NCI-H1105 (cell line): ENCODE measurements around the gene RNF13.
A peak's percentile ranks its signal among the peaks of the same experiment; 100 is the strongest.
"Not testable (repeated sequence)": the region's sequence is repeated elsewhere in the genome, so short reads cannot be mapped to it uniquely, and the experiment has no call there.

Experiments used
- DNase-seq: peaks from one replicate; lab custom pipeline; 2025; lab: John Stamatoyannopoulos, UW

Gene RNF13

DNA sequence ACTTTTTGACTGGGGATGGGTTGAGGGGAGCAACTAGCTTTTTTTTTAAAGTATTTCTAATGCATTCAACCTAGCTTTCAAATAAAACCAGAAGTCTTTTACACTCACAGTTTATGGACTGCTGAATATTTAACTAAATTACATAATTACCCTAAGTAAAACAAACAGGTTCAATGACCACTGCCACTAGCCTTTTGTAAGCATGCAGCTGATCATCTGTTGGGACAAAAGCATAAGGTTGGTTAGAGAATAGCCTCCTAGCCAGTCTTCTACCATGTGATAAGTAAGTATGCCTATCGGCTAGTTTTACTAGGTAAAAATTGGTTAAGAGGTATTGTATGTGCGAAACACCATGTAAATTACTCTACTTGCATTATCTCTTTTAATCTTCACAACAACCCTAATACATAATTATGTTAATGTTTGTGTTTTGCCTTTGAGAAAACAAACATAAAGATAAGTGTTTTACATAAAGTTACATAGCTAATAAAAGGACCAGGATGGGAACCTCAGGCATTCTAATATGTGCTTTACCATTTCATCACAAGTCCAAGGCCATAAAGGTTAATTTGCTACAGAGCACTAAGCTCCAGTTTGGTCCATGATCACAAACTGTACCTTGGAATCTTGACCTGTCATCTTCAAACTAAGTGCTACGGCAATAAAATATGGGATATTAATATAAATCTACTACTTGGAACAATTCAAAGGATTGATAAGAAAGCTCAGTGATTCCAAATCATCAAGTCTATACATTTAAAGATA, 144.5 kb downstream of the RNF13 start:
- no peak for DNase-seq

DNA sequence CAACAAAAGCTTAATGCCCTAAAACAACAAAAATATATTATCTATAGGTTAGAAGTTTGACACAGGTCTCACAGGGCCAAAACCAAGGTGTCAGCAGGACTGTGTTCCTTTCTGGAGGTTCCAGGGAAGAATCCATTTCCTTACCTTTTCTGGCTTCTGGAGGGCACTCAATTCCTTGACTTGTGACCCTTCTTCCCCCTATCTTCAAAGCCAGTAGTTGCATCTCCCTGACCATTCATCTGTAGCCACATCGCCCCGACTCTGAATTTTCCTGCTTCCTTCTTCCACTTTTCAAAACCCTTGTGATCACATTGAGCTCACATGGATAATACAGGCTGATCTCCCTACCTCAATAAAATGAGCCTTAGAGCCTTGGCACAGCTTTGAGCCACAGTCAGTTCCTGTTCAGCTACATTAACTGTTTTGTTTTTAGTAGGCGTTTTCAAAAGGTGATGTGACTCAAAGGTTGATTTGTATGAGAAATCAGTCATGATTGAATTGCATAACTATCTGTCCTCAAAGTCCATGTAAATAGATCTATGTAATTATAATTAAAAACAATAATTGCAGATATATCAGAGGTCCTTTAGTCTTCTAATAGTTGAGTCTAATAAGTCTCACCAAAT, 145.3 kb downstream of the RNF13 start:
- no peak for DNase-seq

DNA sequence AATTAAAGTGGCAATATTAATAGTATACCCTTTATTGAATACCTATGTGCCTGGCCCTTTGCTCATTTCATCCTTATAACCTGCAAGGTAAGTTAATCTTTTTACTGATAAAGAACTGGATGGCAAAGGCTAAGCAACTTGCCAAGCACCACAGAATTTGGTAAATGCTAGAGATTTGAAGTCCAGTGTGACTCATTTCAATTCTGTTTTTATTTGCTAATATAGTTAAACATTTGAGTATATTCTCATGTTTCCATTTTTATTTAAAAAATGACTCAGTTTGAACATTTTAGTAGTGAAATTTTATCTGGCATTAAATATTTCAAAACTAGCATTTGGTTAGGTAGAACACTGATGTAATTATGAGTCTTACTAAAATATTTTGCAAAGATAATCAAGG, 146.4 kb downstream of the RNF13 start:
- no peak for DNase-seq

DNA sequence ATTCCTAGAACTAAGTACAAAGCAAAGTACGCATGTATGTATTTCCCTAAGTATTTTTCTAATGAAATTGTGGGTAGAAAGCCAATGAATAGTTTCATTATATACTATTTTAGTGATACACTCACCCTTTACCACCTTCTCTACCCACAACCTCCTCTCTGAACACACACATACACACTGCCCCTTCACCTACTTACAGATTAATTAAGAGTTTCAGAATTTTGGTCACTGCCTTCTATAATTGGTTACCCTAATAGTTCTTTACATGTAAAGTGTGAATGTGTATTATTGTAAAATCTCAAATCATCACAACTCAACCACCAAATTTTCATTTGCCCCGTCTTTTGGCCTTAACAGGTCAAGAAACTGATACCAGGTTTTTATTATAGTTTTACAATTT, 150.5 kb downstream of the RNF13 start:
- no peak for DNase-seq

DNA sequence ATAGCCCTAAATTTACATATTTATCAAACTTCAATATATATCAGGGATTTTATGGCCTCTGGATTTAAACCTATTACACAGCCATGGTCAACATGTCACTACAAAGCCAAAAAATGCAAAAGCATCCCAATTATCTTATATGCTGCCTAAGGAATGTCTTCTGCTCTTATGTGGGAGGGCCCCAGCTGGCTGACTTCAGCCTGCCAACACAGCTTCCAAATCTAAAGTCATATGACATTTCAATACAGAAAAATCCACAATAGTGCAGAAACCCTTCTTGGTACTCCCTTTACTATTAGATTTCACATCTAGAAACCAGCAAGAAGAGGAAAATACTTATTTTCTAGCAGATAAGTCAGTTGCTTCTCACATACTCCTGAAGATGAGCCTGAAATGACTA, 151.3 kb downstream of the RNF13 start:
- DNase-seq, result no peak

DNA sequence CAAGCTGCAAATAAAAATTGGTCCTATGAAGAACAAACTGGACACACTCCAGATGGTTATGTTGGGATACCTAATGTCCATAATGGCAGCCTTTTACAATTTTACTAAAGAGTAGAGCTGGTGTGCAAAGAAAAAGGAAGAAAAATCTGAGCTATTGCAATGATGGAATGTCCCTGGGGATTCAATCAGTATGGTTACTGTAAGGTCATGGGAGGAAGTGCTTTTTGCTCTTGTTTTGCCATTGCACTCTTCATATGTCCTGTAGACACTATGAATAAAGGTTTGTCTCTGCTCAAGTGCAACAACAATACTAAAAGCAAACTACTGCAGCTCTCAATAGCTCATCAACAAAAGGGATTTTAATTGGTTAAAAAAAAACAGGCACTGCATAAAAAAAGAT, 152.3 kb downstream of the RNF13 start:
- DNase-seq, result no peak

DNA sequence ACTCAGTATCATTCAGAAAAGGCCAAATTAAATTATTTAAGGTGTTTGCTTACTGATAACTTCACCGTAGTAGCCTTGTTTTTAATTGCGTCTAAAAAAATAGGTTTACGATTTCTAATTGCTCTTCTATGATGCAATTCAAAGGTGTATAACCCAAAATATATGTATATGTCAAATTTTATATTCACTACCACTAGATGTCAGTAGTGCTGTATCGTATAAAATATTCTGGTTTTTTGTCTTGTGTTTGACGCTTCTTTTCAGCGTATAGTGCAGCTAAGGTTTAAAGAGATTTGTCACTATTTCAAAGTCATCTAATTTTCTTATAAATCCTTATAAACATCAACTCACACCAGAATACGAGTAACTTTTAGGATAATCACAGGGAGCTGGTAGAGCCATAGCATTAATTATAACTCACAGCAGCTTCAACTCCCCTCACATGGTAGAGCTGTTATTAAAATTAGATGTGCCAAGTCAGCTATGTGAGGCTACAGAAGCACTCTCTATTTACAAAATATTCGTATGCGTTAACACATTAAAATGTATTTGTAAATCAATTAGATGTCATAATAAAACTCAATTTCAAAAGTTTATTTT, 154.2 kb downstream of the RNF13 start:
- peak; percentile 73 for DNase-seq

DNA sequence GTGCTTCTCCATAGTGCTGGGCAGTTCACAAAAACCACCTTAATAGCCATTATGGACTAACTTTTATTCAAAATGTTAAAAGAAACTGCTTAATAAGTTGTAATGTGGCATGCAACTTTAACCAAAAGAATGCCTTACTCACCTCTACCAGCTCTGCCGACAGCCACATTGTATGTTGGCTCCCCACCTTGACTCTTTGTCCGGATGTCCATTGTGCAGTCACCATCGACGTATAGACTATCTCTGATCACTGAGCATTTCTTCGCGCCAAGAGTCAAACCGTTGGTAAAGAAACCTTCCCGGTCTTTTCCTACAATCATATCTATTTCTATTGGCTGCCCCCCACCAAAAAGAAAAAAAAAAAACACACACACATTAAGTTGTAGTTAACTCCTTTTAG, 155.2 kb downstream of the RNF13 start:
- DNase-seq, result peak; percentile 79

DNA sequence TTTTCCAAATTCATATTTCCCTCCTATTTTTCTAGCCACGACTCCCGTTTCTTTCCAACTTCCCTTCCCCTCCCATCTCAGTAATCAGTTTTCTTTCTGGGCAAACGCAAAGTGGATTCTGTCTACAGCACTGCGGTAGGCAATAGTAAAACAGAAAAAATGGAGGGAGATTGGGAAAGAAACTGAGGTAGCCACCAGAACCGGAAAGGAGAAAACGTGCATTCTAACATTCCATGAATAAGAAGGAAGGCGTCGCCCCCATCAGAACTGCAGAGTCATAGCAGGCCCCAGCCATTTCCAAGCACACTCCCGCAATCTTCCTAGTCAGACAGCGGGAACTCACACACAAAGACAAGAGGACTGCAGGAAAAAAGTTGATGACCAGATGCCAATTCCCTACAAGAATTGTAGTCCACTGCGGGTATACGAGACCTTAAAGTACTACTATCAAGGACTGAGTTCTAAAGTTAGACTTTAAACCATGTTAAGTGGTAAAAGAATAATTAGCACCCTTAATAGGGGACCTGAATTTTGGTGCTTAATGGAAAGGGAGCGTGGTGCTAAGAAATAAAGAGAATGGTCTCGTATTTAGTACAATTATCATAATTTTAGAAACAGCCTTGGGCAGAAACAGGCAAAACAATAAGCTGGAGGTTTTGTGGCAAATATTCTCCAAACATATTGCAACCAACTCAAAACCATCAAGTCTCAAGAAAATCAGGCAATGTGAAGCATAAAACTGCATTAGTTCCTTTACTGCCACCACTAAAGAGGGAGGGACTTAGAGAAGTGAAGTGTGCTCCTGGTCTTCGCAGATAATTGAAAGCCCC, 156.3 kb downstream of the RNF13 start:
- DNase-seq, result peak; percentile 81

DNA sequence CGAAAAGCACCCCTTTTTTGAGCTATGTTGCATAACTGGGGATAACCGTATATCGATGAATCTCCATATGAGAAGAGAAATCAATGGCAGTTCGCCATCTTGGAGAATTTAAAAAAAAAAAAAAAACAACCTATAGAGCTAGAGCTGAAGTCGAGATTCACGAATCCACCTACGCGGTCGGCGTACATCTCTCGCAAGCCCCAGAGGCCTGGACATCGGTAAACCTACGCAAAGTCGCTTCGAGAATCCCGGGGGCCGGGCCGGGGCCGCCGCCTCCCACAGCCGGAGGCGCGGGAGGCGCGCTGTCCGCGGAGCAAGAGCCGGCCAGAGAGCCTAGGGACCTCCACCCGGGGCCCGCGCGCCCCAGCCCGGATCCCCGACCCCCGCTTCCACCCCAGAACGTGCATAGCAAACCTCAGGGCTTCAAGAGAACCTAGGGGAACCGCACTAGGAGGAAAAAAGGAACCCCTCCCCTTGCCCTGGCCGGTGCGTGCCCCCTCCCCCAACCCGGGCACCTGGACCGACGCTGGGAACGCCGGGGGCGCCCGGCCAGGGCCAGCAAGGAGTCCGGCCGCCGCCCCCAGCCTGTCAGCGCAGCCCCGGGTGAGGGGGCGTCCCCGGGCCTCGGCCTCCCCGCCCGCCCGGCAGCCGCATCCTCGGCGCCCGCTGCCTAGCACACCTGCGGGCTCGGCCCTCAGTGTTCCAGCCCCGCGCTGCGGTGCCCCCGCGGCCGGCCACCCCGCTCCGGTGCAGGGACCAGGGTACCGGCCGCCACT, 157.1 kb downstream of the RNF13 start:
- DNase-seq, result peak; percentile 91

DNA sequence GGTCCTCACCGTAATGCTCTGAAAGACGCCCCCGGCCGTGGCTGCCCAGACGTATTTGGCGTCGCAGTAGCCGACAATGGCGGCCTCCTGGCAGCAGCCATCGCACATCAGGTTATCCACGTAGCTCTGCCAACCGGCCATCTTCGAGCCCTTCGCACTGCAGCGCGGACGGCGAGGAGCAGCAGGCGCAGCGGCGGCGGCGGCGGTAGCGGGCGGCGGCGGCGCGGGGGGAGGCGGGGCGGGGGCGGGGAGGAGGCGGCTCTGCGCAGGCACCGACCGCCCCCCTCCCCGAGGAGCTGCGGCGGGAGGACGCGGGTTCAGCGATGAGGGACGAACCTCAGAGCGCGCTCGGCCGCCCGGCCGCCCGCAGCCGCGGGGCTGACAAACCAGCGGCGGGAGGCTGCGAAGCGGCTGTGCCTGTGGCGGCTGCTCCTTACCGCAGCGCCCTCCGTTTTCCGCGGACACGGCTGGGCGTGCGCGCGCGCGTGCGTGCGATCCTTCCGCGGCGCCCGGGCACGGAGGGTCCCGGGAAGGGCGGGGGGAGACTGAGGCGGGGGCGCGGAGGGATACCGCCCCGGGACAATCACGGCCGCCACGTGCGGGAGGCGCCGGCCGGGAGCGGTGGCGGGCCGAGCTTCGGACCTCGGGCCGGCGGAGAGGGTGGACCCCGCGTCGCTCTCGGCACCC, 157.8 kb downstream of the RNF13 start, which contains the start of gene PFN2:
TSS of gene PFN2 (minus strand) at position 180 of the 687 bp plus-strand sequence. CDS start at position 141, 39 bp downstream.
- peak; percentile 94 for DNase-seq

DNA sequence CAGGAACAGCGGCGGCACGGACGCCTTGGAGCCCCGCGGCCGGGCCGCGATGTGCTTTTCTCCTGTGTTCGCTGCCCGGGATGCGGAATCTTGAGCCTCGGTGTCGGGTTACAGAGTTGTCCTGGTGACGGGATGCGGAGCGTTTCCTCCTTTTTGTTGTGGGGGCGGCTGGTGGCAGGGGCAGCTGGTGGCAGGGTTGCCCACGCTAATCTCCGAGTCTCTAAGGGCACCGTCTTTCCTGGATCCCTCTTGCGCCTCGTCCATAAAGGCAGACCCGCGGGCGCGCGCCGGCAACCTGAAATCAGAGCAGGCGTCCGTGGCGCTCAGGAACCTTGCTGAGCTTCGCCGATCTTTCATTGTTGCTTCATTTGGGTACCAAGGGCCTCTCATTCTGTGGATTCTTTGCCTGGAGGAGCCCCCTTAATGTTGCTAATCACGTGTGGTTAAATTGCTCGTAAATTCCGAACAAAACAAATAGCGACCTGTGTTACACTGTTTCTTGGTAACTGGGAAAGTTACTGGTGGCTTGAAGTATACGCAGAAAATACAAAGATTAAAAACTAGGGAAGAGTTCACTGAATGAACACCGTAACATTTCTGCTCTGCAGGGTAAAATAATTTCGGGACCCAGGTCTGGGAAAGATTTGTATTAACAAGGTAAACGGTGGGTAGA, 158.5 kb downstream of the RNF13 start:
- DNase-seq, result peak; percentile 94

DNA sequence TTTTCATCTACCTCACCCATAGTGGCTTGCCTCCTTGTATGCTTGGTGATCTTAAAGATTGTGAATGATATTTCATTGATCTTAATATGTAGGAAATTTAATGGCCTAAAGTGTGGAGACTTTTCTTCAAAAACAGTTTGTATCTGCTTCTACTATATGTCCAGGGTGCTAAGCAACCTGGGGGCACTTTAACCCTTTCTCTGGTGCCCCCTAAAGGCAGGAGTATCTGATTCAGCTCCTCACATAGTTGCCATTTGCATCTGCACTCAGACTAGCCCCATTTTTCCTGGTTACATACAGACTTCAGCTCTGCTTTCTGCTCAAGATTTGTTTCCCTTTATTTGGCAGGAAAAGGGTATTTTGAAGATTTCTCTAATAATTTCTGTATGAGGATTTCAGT, 162.9 kb downstream of the RNF13 start:
- no peak for DNase-seq

DNA sequence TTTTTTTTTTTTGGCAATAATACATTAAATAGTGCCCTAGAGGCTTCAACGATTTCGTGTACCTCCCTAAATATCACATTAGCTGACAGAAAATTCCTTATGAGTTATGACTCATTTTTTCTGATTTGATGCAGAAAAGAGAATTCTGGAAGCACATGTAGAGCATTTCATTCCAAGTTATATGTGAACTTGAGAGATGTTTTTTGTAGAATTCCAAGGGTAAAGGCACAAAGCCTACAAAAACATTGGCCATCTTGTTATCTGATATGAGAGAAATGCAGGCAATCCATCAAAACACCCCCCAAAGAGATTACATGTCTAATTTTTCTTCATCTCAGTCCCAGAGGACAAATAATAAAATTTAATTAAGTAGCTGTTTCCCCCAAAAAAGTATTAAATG, 164.4 kb downstream of the RNF13 start:
- no peak for DNase-seq

DNA sequence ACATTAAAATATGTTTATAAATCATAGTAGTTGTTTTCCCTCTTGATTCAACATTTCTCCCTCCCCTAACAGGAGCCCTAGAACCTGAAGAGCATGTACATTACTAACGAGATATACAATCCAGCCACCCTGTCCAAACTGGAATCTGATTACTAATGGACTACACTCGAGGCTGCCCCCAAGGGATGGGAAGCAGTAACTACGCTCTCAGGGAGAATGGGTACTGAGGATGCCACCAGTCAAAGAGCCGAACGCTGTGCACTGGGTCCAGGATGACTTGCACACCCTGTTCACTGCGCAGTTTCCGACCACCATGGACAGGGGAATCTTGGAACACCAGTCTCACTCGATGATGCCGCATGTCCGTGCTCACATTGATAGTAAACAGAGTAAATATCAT, 169.0 kb downstream of the RNF13 start:
- DNase-seq, result not testable (repeated sequence)

DNA sequence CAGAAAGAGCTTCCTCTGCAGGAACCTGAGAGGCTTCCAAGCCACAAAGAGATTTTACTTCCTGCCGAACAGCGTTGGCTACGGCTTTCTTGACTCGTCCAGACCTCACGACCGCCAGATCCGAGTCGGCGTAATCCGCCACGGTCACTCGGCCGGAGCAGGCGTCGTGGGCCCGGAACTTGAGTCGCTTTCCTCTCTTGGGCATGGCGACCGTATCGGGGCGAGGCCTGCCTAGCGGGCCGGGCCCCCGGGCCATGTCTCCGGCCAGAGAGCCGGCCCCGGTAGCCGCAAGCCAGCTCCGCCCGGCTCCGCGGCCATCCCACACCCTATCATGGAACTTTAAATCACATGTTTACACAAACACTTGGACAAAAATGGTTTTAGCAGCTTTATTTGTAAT, 170.0 kb downstream of the RNF13 start:
- not testable (repeated sequence) for DNase-seq

DNA sequence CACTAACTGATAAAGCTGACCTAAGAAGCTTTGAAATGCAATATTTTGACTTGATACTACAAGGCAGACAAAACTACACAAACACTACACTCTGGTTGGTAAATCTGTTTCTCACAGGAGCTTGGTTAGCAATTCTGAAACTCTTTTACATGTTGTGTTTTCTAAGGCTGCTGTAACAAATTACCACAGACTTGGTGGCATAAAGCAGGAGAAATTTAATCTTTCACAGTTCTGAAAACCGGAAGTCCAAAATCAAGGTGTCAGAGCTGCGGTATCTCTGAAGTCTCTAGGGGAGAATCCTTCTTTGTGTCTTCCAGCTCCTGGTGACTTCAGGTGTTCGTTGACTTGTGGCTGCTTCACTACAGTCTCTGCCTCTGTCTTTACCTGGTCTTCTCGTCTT, 170.6 kb downstream of the RNF13 start:
- DNase-seq, result no peak

DNA sequence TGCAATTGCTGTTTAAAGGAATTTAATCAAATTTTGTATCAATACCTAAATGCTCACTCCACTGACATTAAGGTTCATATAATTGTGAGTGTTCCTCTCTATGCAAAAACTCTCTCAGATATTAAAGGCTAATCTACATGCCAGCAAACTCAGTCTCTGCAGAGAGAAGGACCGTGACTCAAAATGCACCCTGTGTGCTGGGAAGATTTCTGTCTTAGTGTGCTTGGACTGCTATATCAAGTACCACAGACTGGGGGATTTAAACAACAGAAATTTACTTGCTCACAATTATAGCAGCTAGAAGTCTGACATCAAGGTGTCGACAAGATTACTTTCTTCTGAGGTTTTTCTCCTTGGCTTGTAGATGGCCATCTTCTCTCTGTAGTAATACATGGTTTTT, 176.3 kb downstream of the RNF13 start:
- no peak for DNase-seq

DNA sequence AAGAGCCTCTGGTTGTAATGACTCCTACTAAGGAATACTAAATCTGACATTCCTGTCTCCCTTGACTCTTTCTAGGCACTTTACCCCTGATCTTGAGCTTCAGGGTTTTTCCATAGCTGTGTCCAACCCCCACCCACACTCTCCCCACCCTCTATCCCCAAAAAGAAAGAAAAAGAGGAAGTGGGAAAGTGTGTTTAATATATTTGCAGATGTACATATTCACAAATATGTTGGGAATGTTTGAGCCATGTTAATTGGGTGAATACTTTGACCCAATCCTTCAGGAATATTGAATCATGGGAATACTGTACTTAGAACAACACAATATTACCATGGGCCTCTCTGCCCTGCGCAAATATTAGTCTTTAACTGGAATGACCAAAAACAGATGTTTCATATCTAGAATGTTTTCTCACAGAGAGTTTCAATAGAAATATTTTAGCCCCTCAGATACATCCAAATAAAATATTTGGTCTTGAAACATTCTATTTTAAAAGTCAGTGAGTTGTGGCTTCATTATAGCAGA, 177.5 kb downstream of the RNF13 start:
- no peak for DNase-seq

DNA sequence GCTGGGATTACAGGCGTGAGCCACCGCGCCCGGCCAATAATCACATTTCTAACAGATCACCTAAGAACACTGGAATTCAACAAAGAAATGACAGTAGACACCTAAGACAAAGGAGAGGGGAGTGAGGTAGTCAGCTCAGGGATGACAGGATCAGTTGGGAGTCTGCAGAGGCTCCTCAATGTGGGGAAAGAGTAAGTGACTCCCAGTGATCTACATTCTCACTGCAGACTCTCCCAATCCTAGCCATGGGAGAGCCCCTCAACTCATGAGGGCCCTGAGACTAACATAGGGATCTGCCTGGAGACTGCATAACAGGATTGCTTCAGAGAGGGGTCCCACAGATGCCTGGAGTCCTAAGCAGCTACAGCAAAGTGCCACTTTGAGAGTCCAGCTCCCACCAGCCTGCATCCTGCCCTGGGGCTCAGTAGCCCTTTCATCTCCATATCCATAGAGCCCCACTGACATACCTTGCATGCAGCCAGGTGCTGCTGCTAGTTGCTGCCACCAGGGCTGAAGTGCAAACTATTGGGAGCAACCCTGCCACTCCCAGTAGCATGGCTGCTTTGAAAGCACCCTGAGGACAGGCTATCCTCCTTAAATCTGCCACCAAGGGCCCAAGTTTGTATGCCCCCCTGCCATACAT, 179.5 kb downstream of the RNF13 start:
- DNase-seq, result no peak
